HG03135 (cell line): ENCODE results near the gene SRSF12.

ENCODE experiments used
- ATAC-seq: cut with Tn5 transposase; IDR thresholded peaks from one replicate; pipeline ENCODE4 v1.9.1; 2021; ENCODE audit warnings: mild to moderate bottlenecking, moderate library complexity; ENCODE audit not compliant: unreplicated experiment

Gene SRSF12

DNA sequence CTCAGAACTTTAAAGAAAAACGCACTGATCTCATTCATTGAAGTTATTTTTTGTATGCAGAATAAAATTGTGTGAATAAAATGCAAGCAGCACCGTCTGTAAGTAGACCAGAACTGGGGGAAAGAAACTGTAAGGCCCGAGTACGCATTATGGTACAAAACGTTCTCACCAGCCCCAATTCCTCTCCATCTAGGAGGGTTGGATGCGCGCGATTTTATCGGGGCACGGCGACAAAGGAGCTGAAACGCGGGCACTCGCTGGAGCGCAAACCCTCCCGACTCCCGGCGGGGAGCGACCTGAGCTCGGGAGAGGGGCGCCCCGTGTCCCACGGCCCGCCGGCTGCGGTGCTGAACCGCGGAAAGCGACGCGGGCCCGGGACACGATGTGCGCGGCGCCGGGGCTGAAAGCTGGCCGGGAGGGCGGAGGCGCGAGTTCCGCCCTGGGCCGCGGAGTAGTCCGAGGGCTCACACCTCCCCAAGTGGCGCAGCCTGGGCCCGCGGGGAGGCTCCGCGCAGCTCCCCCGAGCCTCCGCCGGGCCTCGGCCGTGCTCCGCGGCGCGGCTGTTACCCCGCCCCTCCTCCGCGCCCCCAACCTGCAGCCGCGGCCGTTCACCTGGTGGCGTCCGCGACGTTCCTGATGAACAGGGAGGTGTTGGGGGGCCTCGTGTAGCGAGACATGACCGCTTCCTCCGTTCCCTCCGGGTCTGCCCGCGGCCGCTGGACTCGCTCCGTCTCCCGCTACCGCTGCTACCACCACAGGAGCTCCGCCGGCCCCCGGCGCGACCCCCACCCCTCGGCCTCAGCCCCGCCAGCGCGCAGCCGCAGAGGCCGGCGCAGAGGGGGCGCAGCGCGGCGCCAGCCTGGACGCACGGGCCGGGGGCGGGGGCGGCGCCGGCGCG lies at the start of gene SRSF12:
TSS of gene SRSF12 (minus strand) at position 861 of the 898 bp plus-strand sequence. CDS start at position 677, 184 bp downstream.
- peak; percentile 64 for ATAC-seq

DNA sequence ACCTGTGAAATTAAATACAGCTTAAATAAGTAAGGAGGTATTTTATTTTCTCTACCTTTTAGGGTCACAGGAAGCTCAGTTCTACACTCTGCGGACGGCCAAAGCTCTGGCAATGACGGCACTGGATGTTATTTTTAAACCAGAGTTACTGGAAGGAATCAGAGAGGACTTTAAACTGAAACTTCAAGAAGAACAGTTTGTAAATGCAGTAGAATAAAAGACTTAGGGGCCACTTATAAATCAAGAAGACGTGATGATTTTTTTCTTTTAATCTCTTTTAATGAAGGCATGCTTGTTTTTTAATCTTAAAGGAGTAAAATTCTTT lies 44.1 kb upstream of the SRSF12 start:
- no peak for ATAC-seq

- ATAC-seq, result no peak
Measured at GRCh38 chr6:89161326-89162046, 43.6 kb upstream of the SRSF12 start.

DNA sequence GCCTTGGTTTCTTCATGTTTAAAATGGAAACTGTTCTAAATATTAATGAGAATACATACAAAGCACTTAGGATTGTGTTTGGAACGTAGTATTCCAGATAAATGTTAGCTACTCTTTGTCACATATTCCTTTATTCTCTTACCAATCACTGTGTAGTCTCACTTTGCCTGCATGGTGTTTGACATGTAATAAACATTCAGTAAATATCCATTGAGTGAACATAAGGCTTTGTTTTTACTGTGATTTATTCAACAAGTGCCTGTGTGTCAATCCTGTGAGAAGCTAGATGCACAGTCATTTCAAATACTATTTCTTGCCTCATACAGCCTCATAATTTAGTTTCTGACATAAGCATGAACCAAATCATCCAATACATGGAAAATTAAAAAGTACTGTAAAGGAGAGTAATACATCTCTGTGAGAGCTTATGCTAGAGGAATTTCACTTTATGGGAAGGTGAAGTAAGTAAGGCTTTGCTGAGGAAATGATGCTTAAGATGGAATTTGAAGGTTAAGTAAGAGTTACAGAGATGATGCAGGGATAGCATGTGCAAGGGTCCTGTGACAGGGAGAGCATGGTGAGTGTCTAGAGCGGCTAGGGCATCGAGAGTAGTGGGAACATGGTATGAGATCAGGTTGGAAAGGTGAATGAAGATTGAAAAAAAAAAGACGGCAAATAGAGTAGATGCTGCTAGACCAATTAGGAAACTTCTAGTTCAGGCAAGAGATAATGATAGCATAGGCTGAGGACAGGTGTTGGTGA lies 42.6 kb upstream of the SRSF12 start:
- ATAC-seq, result no peak

DNA sequence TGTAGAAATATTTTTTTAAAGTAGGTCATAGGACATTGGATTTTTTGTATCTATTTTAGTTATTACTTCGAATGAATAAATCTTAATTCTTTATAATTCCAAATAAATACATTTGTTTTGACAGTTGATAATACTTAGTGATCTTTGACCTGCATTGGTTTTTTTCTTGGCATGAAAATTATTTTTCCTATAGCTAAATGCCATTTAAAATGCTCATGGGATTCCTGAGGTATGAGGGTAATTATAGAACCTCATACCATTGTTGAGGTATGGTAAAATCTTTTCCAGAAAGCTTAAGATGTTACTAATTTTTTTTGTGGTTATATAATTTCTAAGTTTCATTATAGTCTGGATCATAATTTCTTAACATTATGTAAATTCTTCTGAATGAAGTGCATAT lies 36.3 kb upstream of the SRSF12 start:
- no peak for ATAC-seq

DNA sequence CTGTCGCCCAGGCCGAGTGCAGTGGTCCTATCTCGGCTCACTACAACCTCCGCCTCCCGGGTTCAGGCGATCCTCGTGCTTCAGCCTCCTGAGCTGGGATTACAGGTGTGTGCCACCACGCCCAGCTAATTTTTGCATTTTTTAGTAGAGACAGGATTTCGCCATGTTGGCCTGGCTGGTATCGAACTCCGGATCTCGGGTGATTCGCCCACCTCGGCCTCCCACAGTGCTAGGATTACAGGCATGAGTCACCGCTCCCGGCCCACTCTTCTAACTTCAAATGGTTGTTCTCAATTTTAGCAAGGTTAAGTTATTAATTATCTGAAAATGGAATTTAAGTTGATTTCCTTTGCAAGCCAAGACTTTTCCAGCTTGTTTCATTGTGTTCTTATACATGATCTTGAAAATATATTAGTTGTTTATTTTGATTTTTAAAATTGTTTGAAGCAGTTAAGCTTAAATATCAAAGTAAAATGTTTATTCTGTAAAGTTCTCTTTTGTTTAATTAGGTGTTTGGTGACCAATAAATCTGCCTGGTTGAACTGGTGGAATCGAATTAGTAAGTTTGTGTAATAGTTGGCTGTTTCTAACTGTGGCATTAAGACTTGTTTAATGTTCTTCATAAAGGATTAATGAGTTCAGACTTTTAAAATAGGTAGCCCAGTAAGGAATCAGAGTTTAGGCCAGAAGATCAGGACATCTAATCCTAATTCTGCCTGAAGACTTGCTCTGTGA lies 30.3 kb upstream of the SRSF12 start:
- no peak for ATAC-seq

- ATAC-seq, result peak; percentile 35
Measured at GRCh38 chr6:89146718-89147700, 29.1 kb upstream of the SRSF12 start.

GRCh38 chr6:89145956-89146717 lies 28.3 kb upstream of the SRSF12 start, which contains the start of gene PM20D2:
PM20D2 (plus strand) TSS chr6:89146055; CDS start chr6:89146145, 90 bp downstream.
- ATAC-seq, result peak; percentile 53

DNA sequence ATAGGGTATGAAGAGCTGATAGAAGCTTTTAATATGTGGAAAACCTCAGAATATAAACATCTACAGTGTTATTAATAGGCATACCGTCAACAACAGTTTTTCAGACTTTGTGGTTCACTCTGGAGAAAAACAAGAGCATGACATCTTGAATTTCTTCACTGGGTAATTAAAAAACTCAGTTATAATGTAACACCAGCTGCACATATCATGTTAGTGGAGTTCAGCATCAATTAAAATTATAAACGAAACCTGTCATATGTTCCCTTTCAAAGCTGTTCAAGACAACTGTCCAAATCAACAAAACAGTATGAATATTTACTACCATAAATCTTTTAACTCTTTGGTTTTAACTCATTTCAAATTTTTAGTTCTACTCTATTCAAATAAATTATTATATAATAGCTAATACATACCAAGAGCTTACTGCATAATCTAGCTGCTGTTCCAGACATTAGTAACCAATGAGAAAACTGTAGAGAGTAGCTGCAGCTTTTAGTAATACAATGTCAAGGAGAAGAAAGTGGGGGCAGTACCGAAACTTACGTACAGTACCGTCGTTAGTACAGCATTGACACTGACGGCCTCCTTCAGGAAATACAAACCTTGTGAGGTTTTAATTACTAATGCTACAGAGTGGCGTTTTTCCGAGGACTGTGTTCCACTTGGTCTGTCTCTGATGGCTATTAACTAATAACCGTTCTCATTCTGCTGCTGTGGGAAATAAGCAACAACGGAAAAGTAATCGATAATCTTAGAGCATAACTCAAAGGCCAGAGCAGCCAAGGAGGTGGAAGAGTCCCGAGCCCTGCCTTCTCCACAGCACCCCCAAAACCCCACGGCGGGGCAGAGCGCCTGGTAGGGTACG lies 27.5 kb upstream of the SRSF12 start:
- ATAC-seq, result peak; percentile 60

DNA sequence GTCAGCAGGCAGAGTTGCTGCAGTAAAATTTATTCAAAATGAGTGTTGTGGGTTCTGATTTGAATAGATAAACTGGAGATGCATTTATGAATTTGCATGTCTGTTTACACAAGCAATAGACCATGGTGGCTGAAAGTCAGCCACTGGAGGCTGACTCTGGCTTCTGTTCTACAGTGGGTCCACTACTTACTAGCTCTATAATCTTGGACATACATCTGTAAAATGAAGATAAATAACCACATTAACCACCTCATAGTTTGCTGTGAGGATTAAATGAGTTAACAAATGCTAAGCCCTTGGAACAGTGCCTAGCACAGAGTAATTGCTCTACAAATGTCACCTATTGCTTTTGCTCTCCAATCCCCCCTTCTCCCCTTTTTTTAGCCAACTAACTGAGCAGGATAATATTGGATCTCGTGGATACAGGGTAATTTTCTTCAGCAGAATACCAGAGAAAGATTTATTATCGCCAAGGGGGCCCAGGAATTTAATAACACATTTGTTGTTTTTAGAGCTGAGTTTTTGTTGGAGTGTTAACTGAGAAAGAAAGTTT lies 26.6 kb upstream of the SRSF12 start:
- ATAC-seq, result peak; percentile 46

- ATAC-seq, result no peak
Measured at GRCh38 chr6:89140347-89141156, 22.7 kb upstream of the SRSF12 start.

- no peak for ATAC-seq
Measured at GRCh38 chr6:89139509-89140346, 21.9 kb upstream of the SRSF12 start.

GRCh38 chr6:89138173-89138572 lies 20.3 kb upstream of the SRSF12 start:
- no peak for ATAC-seq

DNA sequence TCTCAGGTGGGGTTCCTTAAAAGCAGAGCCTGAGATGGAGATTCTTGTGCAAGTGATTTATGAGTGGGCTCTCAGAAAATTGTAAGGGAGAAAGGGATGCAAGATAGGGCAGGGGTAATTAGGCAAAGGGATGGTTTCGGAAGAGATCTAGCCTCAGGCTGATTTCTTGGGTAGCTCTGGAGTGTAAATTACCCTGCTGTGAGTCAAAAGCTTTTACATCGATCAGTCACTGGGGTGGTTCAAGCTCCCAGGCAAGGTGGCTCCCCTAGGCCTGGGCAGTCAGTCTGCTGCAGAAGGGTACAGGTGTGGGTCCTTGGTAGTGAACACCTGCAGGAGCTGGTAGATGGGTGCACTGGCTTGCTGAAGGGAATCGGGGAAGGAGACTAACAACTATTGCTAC lies 16.9 kb upstream of the SRSF12 start:
- ATAC-seq, result no peak

- no peak for ATAC-seq
Measured at GRCh38 chr6:89133981-89134380, 16.1 kb upstream of the SRSF12 start.

- no peak for ATAC-seq
Measured at GRCh38 chr6:89132057-89132456, 14.2 kb upstream of the SRSF12 start.
